H9 (cell line): Measurements from ENCODE around the gene CASP6. TPM values are rescaled to one million over a fixed set of nuclear protein-coding genes. Genes with fewer than 3 reads are reported as not detected.

ENCODE experiments used
- DNase-seq: peaks from one replicate; pipeline ENCODE4 v3.0.0-alpha.2; 2017
- H2AFZ ChIP-seq: one replicate; pipeline ENCODE4 v1.6.1; 2013; ENCODE audit warnings: mild to moderate bottlenecking, low read length, control low read depth, moderate library complexity
- H2AK5ac ChIP-seq: 2 replicates; pipeline ENCODE4 v1.6.1; 2013; ENCODE audit warnings: low read length, control low read depth, mixed read lengths; ENCODE audit not compliant: insufficient read length
- H2BK120ac ChIP-seq: one replicate; pipeline ENCODE4 v1.6.1; 2013; ENCODE audit warnings: low read depth, mild to moderate bottlenecking, low read length, control low read depth, inconsistent platforms; ENCODE audit not compliant: poor library complexity, severe bottlenecking
- H2BK12ac ChIP-seq: 2 replicates; pipeline ENCODE4 v1.6.1; 2013; ENCODE audit warnings: low read length, control low read depth, mixed read lengths, low read depth; ENCODE audit not compliant: insufficient read length
- H2BK15ac ChIP-seq: 2 replicates; pipeline ENCODE4 v1.6.1; 2013; ENCODE audit warnings: low read depth, low read length, control low read depth
- H2BK20ac ChIP-seq: one replicate; pipeline ENCODE4 v1.6.1; 2013; ENCODE audit warnings: low read depth, mild to moderate bottlenecking, low read length, control low read depth, inconsistent platforms; ENCODE audit not compliant: poor library complexity, severe bottlenecking
- H2BK5ac ChIP-seq: 2 replicates; pipeline ENCODE4 v1.6.1; 2013; ENCODE audit warnings: low read length, control low read depth, mixed read lengths; ENCODE audit not compliant: insufficient read length
- H3K14ac ChIP-seq: 2 replicates; pipeline ENCODE4 v1.6.1; 2013; ENCODE audit warnings: low read length, control low read depth; ENCODE audit not compliant: insufficient read depth
- H3K18ac ChIP-seq: 2 replicates; pipeline ENCODE4 v1.6.1; 2013; ENCODE audit warnings: low read depth, mild to moderate bottlenecking, mixed read lengths, low read length, control low read depth; ENCODE audit not compliant: insufficient read length
- H3K23ac ChIP-seq: 2 replicates; pipeline ENCODE4 v1.6.1; 2013; ENCODE audit warnings: low read length, control low read depth, mixed read lengths, low read depth; ENCODE audit not compliant: insufficient read length
- H3K23me2 ChIP-seq: 2 replicates; pipeline ENCODE4 v1.6.1; 2013; ENCODE audit warnings: low read depth, mild to moderate bottlenecking, mixed read lengths, low read length, control low read depth; ENCODE audit not compliant: insufficient read length, poor library complexity, severe bottlenecking
- H3K27ac ChIP-seq: 2 replicates; pipeline ENCODE4 v1.5.1; 2013; ENCODE audit warnings: low read length, control low read depth, mixed read lengths, low read depth; ENCODE audit not compliant: insufficient read length
- H3K27me3 ChIP-seq: 2 replicates; pipeline ENCODE4 v1.6.1; 2013; ENCODE audit warnings: low read length, control low read depth, inconsistent platforms; ENCODE audit not compliant: insufficient read depth
- H3K4ac ChIP-seq: 2 replicates; pipeline ENCODE4 v1.6.1; 2013; ENCODE audit warnings: low read depth, mild to moderate bottlenecking, control low read depth, inconsistent platforms, low read length, moderate library complexity
- H3K4me1 ChIP-seq: 2 replicates; pipeline ENCODE4 v1.6.1; 2013; ENCODE audit warnings: low read length, control low read depth, inconsistent platforms; ENCODE audit not compliant: insufficient read depth
- H3K4me2 ChIP-seq: 2 replicates; pipeline ENCODE4 v1.6.1; 2013; ENCODE audit warnings: low read length, control low read depth, mixed read lengths; ENCODE audit not compliant: insufficient read length, insufficient read depth
- H3K56ac ChIP-seq: 2 replicates; pipeline ENCODE4 v1.6.1; 2013; ENCODE audit warnings: low read depth, mild to moderate bottlenecking, mixed read lengths, low read length, control low read depth; ENCODE audit not compliant: insufficient read length
- H3K79me1 ChIP-seq: 2 replicates; pipeline ENCODE4 v1.6.1; 2013; ENCODE audit warnings: low read depth, mild to moderate bottlenecking, moderate library complexity, low read length, control low read depth, inconsistent platforms; ENCODE audit not compliant: insufficient read depth, poor library complexity, severe bottlenecking
- H3K79me2 ChIP-seq: 2 replicates; pipeline ENCODE4 v1.6.1; 2013; ENCODE audit warnings: low read length, control low read depth, inconsistent platforms; ENCODE audit not compliant: insufficient read depth
- H3K9ac ChIP-seq: 2 replicates; pipeline ENCODE4 v1.6.1; 2013; ENCODE audit warnings: low read length, control low read depth, mixed read lengths; ENCODE audit not compliant: insufficient read length; ENCODE audit errors: extremely low read depth
- H3K9me3 ChIP-seq: one replicate; pipeline ENCODE4 v1.6.1; 2013; ENCODE audit warnings: low read depth, low read length, inconsistent platforms; ENCODE audit not compliant: control insufficient read depth
- H3T11ph ChIP-seq: one replicate; pipeline ENCODE4 v1.6.1; 2013; ENCODE audit warnings: mild to moderate bottlenecking, low read length, control low read depth, inconsistent platforms
- H4K20me1 ChIP-seq: one replicate; pipeline ENCODE4 v1.6.1; 2013; ENCODE audit not compliant: control insufficient read depth, insufficient read length, insufficient read depth
- H4K5ac ChIP-seq: 2 replicates; pipeline ENCODE4 v1.6.1; 2013; ENCODE audit warnings: low read depth, mild to moderate bottlenecking, mixed read lengths, low read length, control low read depth; ENCODE audit not compliant: insufficient read length
- H4K8ac ChIP-seq: replicated peaks from 2 replicates; pipeline ENCODE4 v1.6.1; 2013; ENCODE audit warnings: low read length, control low read depth, mixed read lengths, low read depth; ENCODE audit not compliant: insufficient read length
- H4K91ac ChIP-seq: 2 replicates; pipeline ENCODE4 v1.6.1; 2013; ENCODE audit warnings: low read depth, mild to moderate bottlenecking, moderate library complexity, mixed read lengths, low read length, control low read depth; ENCODE audit not compliant: insufficient read length
- H3K27ac Mint-ChIP-seq, 3 experiments: 2 replicates in 2 of 3; 3 replicates in 1 of 3; pipeline ENCODE4 v1.8.0; 2020 to 2021; ENCODE audit warnings: mixed read lengths in 3 of 3, mild to moderate bottlenecking in 1 of 3, moderate library complexity in 1 of 3
- H3K27me3 Mint-ChIP-seq: 2 replicates; pipeline ENCODE4 v1.8.0; 2021; ENCODE audit warnings: low read depth, mild to moderate bottlenecking, moderate library complexity, mixed read lengths
- H3K36me3 Mint-ChIP-seq, 3 experiments: 2 replicates in 2 of 3; 3 replicates in 1 of 3; pipeline ENCODE4 v1.8.0; 2020 to 2021; ENCODE audit warnings: low read depth in 3 of 3, mixed read lengths in 3 of 3; ENCODE audit not compliant: insufficient read depth in 1 of 3
- H3K4me1 Mint-ChIP-seq, 2 experiments: 2 replicates each; pipeline ENCODE4 v1.8.0; 2020; ENCODE audit warnings: mixed read lengths in 2 of 2
- H3K4me3 Mint-ChIP-seq, 2 experiments: 2 replicates in 1 of 2; 3 replicates in 1 of 2; pipeline ENCODE4 v1.8.0; 2020 to 2021; ENCODE audit warnings: mild to moderate bottlenecking in 2 of 2, mixed read lengths in 2 of 2, moderate library complexity in 1 of 2
- H3K9me3 Mint-ChIP-seq, 2 experiments: 2 replicates in 1 of 2; 3 replicates in 1 of 2; pipeline ENCODE4 v1.8.0; 2020; ENCODE audit warnings: mild to moderate bottlenecking in 2 of 2, mixed read lengths in 2 of 2, moderate library complexity in 1 of 2
- CTCF ChIP-seq: fragments of 200-600 bp; sonication (generic); conservative IDR thresholded peaks from 3 replicates; pipeline ENCODE4 v1.8.0; 2021; ENCODE audit warnings: antibody characterized with exemption, mild to moderate bottlenecking
- WGBS: extraction: QIAGEN DNeasy Blood & Tissue Kit; methylation state at CpG from one replicate; pipeline ENCODE4 v1.1.7; 2013; ENCODE audit warnings: missing lambda C conversion rate, low lambda C conversion rate, mixed read lengths; ENCODE audit not compliant: insufficient read length; ENCODE audit errors: extremely low coverage; 5-methylcytosine and 5-hydroxymethylcytosine counted together
- total RNA-seq: library from RNA; stranded (reverse); gene quantifications from 2 replicates; pipeline ENCODE4 v1.2.1, GENCODE V29; 2021

CASP6 gene
- total RNA-seq, 1 experiment from 2014 or later = 25.2 TPM

- Histone ChIP-seq H3K4me1 (no peaks in the 10 kb centered on the region), H3K14ac (no peak overlapping the region), H3K18ac (no peak overlapping the region), H3K27ac (no peak overlapping the region), H3K4ac (no peak overlapping the region), H2BK5ac (no peak overlapping the region), H3K79me2 (no peaks in the 10 kb centered on the region), H4K91ac (no peak overlapping the region), H3K9me3 (no peaks in the 10 kb centered on the region), H2AFZ (no peak overlapping the region), H3K23me2 (peaks cover 4% of the 10 kb centered on the region), H3K4me2 (no peak overlapping the region), H3K27me3 (no peaks in the 10 kb centered on the region), H3K23ac (no peak overlapping the region), H4K8ac (no peak overlapping the region), H4K20me1 (no peaks in the 10 kb centered on the region), H2BK120ac (no peak overlapping the region), H2BK20ac (no peak overlapping the region), H2AK5ac (no peak overlapping the region), H2BK15ac (no peak overlapping the region), H3K9ac (no peak overlapping the region), H3K79me1 (no peaks in the 10 kb centered on the region), H3T11ph (no peak overlapping the region), H3K56ac (no peak overlapping the region), H4K5ac (no peak overlapping the region), H2BK12ac (no peak overlapping the region)
- WGBS = no CpG with 5 or more reads among the region's 5 CpGs
- H3K27me3 Mint-ChIP-seq = no peaks in the 10 kb centered on the region
- no peaks in the 10 kb centered on the region; a peak in 1 of 5 replicates for H3K9me3 Mint-ChIP-seq
- H3K4me3 Mint-ChIP-seq = no peak overlapping the region
- no peak for TF ChIP-seq CTCF
- no peaks in the 10 kb centered on the region for H3K36me3 Mint-ChIP-seq
- no peak overlapping the region for H3K27ac Mint-ChIP-seq
- H3K4me1 Mint-ChIP-seq = peaks cover 5 to 11% of the 10 kb centered on the region in 2 experiments
- DNase-seq = no peak
Measured at GRCh38 chr4:109733728-109734127, 30.5 kb upstream of the CASP6 start.
